ENCODE data around the gene CXCL11. TPM values are rescaled to one million over a fixed set of nuclear protein-coding genes. Genes with fewer than 3 reads are reported as not detected.

CXCL11 gene
- total and polyA plus RNA-seq, 2 experiments from 2014 or later, result 0.81 to 1.9 TPM

DNA sequence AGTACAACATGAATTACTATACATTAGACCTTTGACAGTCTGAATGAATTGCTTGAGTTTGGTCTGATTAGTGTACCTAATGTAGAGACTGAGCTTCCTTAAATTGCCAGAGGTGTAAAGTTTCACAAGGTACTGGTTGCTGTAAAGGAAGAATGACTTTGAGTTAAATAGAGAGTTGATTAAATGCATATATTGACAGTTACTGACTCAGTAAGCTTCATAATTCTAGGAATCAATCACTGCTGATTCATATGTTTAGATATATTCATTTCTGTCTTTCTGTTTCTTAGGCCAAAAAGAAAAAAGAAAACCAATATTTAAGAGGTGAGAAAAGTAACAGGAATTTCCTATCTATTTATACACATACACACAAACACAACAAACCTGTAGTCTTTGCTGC lies 22.4 kb upstream of the CXCL11 start:
- no peak overlapping the region for H3K4me2 ChIP-seq
- Mint-ChIP-seq H3K27ac (no peak overlapping the region), H3K27me3 (ENCODE audit: insufficient read depth, low read depth, poor library complexity) (peaks cover 2% of the 10 kb centered on the region), H3K4me3 (no peak overlapping the region), H3K4me1 (peaks cover 27% of the 10 kb centered on the region), H3K9me3 (no peaks in the 10 kb centered on the region), H3K36me3 (ENCODE audit: low read depth) (no peaks in the 10 kb centered on the region)
- H3K79me2 ChIP-seq (replicated peaks; ENCODE audit: insufficient read depth), result no peaks in the 10 kb centered on the region
- no peak for TF ChIP-seq NANOG (IDR thresholded peaks at IDR 0.05; ENCODE audit: borderline replicate concordance)
- TF ChIP-seq, protein P1, sequence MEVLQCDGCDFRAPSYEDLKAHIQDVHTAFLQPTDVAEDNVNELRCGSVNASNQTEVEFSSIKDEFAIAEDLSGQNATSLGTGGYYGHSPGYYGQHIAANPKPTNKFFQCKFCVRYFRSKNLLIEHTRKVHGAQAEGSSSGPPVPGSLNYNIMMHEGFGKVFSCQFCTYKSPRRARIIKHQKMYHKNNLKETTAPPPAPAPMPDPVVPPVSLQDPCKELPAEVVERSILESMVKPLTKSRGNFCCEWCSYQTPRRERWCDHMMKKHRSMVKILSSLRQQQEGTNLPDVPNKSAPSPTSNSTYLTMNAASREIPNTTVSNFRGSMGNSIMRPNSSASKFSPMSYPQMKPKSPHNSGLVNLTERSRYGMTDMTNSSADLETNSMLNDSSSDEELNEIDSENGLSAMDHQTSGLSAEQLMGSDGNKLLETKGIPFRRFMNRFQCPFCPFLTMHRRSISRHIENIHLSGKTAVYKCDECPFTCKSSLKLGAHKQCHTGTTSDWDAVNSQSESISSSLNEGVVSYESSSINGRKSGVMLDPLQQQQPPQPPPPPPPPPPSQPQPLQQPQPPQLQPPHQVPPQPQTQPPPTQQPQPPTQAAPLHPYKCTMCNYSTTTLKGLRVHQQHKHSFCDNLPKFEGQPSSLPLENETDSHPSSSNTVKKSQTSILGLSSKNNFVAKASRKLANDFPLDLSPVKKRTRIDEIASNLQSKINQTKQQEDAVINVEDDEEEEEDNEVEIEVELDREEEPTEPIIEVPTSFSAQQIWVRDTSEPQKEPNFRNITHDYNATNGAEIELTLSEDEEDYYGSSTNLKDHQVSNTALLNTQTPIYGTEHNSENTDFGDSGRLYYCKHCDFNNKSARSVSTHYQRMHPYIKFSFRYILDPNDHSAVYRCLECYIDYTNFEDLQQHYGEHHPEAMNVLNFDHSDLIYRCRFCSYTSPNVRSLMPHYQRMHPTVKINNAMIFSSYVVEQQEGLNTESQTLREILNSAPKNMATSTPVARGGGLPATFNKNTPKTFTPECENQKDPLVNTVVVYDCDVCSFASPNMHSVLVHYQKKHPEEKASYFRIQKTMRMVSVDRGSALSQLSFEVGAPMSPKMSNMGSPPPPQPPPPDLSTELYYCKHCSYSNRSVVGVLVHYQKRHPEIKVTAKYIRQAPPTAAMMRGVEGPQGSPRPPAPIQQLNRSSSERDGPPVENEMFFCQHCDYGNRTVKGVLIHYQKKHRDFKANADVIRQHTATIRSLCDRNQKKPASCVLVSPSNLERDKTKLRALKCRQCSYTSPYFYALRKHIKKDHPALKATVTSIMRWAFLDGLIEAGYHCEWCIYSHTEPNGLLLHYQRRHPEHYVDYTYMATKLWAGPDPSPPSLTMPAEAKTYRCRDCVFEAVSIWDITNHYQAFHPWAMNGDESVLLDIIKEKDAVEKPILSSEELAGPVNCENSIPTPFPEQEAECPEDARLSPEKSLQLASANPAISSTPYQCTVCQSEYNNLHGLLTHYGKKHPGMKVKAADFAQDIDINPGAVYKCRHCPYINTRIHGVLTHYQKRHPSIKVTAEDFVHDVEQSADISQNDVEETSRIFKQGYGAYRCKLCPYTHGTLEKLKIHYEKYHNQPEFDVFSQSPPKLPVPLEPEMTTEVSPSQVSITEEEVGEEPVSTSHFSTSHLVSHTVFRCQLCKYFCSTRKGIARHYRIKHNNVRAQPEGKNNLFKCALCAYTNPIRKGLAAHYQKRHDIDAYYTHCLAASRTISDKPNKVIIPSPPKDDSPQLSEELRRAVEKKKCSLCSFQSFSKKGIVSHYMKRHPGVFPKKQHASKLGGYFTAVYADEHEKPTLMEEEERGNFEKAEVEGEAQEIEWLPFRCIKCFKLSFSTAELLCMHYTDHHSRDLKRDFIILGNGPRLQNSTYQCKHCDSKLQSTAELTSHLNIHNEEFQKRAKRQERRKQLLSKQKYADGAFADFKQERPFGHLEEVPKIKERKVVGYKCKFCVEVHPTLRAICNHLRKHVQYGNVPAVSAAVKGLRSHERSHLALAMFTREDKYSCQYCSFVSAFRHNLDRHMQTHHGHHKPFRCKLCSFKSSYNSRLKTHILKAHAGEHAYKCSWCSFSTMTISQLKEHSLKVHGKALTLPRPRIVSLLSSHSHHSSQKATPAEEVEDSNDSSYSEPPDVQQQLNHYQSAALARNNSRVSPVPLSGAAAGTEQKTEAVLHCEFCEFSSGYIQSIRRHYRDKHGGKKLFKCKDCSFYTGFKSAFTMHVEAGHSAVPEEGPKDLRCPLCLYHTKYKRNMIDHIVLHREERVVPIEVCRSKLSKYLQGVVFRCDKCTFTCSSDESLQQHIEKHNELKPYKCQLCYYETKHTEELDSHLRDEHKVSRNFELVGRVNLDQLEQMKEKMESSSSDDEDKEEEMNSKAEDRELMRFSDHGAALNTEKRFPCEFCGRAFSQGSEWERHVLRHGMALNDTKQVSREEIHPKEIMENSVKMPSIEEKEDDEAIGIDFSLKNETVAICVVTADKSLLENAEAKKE (CRISPR knock-in tag; IDR thresholded peaks at IDR 0.05), result no peak
- no peak for TF ChIP-seq POLR2AphosphoS5 (IDR thresholded peaks at IDR 0.05; ENCODE audit: low read depth)
- TF ChIP-seq CREB1 (CRISPR knock-in tag; IDR thresholded peaks at IDR 0.05; ENCODE audit: low read depth), result no peak
- TF ChIP-seq, protein P2, sequence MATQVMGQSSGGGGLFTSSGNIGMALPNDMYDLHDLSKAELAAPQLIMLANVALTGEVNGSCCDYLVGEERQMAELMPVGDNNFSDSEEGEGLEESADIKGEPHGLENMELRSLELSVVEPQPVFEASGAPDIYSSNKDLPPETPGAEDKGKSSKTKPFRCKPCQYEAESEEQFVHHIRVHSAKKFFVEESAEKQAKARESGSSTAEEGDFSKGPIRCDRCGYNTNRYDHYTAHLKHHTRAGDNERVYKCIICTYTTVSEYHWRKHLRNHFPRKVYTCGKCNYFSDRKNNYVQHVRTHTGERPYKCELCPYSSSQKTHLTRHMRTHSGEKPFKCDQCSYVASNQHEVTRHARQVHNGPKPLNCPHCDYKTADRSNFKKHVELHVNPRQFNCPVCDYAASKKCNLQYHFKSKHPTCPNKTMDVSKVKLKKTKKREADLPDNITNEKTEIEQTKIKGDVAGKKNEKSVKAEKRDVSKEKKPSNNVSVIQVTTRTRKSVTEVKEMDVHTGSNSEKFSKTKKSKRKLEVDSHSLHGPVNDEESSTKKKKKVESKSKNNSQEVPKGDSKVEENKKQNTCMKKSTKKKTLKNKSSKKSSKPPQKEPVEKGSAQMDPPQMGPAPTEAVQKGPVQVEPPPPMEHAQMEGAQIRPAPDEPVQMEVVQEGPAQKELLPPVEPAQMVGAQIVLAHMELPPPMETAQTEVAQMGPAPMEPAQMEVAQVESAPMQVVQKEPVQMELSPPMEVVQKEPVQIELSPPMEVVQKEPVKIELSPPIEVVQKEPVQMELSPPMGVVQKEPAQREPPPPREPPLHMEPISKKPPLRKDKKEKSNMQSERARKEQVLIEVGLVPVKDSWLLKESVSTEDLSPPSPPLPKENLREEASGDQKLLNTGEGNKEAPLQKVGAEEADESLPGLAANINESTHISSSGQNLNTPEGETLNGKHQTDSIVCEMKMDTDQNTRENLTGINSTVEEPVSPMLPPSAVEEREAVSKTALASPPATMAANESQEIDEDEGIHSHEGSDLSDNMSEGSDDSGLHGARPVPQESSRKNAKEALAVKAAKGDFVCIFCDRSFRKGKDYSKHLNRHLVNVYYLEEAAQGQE (IDR thresholded peaks at IDR 0.05; ENCODE audit: unreplicated experiment), result no peak
- no peak for TF ChIP-seq STAT1 (IDR thresholded peaks at IDR 0.05; ENCODE audit: unreplicated experiment)
- no peak for TF ChIP-seq JUNB (IDR thresholded peaks at IDR 0.05; ENCODE audit: unreplicated experiment)
- TF ChIP-seq, protein P3, sequence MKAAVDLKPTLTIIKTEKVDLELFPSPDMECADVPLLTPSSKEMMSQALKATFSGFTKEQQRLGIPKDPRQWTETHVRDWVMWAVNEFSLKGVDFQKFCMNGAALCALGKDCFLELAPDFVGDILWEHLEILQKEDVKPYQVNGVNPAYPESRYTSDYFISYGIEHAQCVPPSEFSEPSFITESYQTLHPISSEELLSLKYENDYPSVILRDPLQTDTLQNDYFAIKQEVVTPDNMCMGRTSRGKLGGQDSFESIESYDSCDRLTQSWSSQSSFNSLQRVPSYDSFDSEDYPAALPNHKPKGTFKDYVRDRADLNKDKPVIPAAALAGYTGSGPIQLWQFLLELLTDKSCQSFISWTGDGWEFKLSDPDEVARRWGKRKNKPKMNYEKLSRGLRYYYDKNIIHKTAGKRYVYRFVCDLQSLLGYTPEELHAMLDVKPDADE (IDR thresholded peaks at IDR 0.05), result no peak
- H3K27me3 ChIP-seq (ENCODE audit: insufficient read depth), result no peaks in the 10 kb centered on the region
- H4K20me1 ChIP-seq (replicated peaks; ENCODE audit: insufficient read depth), result no peaks in the 10 kb centered on the region
- H3K4me1 ChIP-seq (ENCODE audit: insufficient read depth), result peaks cover 24% of the 10 kb centered on the region
- no peaks in the 10 kb centered on the region for H3K36me3 ChIP-seq (ENCODE audit: insufficient read depth)
- DNase-seq (ENCODE audit: low spot score), result no peak
- no peak overlapping the region for H3K4me3 ChIP-seq
- H3K27ac ChIP-seq (ENCODE audit: low read depth), result no peak overlapping the region
- ATAC-seq, result no peak
- H3K9me2 ChIP-seq (ENCODE audit: insufficient read depth), result no peaks in the 10 kb centered on the region
- H2AFZ ChIP-seq, result no peak overlapping the region
- H3F3A ChIP-seq (replicated peaks; ENCODE audit: low read depth), result no peaks in the 10 kb centered on the region
